AG08396 (cell line): Measurements from ENCODE around the gene EXD2.
"Not testable (repeated sequence)": the region's sequence is repeated elsewhere in the genome, so short reads cannot be mapped to it uniquely, and the experiment has no call there.

ENCODE experiments used
- DNase-seq: peaks from one replicate; pipeline ENCODE4 v3.0.0; 2012; ENCODE audit warnings: low spot score, mixed read lengths

Gene EXD2

DNA sequence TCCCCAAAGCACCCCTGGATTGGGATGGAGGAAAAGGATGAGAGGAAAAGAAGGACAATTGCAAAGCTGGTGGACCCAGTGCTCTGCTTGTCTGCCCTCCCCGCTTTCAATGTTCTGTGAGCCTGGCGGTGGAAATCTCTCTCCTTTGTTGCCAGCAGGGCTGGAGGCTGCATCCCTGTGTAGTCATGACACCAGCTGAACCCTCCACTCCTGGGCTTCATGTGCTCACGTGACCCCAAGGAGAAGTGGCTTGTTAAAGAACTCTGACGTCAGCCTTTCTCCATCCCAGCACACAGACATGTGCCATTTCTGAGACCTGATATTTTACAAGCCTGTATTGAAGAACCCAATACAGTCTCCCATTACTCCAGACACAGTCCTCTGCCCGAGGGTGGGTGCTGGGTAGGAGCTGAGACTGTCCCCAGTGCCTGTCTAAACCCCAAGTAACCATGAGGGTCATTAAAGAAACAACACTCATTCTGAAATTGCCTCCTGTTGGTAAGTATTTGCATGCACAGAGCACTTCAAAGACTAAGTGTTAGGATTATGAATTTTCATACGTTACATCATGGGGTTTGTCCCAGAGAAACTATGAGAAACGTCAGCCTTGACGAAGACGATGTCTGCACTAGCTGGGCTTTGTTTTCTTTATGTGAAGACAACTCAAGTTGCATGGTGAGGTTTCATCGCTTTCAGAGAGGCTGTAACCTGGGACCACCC is 90.3 kb downstream of the EXD2 start:
- DNase-seq, result no peak

DNA sequence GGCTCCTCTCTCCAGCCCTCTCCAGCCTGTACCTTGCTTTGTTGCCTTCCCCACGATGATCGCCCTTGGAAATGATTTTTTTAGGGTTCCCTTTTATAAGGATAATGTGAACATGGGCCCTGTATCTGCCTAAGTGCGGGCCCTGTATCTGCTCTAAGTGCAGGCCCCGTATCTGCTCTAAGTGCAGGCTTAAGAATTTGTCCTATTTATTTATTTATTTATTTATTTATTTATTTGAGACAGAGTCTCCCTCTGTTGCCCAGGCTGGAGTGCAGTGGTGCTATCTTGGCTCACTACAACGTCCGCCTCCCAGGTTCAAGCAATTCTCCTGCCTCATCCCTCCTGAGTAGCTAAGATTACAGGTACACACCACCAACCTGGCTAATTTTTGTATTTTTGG is 91.2 kb downstream of the EXD2 start:
- no peak for DNase-seq

DNA sequence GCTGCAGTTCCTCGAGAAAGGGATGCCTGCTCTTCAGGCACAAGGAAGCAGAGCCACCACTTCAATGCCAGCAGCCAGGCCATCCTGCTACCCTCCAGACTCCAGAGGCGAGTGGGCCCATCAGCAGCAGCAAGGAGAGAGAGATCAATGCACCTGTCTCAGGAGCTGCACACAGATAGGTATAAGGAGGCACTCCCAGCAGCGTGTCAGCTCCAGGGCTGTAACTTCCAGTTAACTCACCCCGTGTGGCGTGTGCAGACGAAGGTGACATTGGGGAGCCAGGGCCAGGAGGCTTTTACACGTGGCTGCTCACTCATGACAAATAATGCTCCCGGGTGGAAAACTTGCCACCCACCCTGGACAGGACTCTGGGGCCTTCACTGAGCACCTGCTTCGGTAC is 92.9 kb downstream of the EXD2 start:
- no peak for DNase-seq

DNA sequence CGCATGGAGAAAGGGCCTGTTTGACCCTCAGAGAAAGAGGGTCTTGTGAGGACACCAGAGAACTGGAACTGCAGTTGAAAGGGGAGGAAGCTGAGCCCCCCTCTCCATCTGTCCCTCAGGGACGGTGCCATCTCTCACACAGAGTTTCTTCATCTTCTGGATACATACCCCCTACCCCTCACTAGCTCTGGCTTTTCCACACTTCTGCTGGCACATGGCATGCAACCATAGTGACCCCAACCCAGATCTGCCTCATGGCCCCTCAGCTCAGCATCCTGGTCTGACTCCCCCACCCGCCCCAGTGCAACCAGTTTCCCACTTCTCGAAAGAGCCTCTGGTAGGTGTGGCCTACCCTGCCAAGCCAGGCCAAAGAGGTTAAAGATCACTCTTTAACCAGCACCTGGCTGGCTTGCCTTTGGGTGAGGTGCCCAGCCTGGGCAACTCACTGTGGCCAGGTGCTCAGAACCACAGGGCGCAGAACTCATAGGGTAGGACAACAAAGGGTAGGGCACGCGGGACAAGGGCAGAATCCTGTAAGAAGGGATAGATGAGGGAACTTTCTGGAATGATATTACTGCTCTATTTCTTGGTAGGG is 94.5 kb downstream of the EXD2 start:
- no peak for DNase-seq

DNA sequence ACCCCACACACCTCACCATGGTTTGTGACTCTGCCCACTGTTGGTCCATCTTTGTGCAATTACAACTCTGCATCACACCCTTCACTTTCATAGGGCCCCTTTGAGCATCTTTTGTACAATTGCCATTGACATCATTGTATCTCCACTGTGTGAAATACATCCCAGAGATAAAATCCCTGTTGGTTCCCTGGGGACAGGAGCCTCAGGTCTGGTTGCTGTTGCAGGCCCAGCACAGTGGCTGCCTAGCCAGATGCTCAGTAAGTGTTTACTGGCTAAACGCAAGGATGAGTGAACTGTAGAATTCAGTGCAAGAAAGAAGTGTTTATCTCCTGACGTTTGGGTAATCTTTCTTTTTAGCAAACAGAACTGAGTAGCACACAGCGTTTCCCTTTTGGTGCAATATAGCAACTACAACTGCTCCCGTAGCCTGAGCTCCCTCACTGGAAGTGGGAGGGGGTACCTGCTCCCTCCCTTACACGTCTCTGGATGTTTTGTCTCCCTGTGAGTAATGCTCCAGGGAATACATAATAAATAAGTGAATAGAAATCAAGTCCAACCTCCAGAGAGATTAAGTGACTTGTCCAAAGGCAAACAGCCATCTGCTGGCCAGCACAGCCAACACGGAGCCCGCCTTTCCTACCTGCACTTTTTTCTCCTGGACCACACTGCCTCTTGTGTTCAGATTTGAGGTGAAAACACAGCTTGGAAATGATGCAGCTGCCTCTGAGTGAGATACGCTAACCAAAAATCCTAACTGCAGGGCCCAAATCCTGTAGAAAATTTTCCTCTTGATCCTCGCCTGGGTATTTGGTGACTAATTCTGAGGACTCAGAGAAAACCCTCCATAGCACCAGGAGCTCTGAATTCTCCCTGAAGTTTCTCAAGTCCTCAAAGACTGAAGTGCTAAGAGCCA is 96.1 kb downstream of the EXD2 start:
- DNase-seq, result no peak

DNA sequence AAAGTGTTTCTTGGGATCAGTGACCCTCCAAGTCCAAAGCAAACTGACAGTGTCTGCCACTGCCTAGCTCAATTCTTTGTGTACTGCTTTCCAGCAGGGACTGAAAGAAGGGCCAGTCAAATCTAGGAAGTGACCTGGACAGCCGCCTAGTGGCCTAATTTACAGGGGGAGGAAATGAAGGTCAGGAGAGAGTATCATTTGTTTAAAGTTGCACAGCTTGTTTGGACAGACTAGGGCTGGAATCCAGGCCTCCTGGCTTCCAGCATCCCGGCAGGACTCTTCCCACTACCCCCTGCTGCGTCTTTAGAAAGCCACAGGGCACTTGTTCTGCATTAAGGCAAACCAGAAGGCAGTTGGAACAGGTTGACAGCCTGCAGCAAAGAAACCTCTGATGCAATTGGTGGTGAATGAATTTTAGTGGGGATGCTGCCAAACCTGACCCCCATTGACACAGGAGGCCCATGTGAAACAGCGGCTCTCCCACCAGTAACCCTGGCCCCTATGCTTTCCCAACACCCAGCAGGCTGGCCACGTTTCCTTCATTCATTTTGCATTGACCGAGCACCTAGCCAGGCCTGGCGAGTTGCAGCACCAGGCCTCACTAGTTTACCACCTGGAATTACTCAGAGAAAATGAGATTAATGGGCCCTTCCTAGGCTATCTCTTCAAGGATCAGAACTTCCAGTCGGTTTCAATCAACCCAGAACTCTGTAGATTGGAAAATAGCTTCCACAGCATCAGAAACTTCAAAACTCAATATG is 96.9 kb downstream of the EXD2 start:
- DNase-seq, result peak; percentile 34

DNA sequence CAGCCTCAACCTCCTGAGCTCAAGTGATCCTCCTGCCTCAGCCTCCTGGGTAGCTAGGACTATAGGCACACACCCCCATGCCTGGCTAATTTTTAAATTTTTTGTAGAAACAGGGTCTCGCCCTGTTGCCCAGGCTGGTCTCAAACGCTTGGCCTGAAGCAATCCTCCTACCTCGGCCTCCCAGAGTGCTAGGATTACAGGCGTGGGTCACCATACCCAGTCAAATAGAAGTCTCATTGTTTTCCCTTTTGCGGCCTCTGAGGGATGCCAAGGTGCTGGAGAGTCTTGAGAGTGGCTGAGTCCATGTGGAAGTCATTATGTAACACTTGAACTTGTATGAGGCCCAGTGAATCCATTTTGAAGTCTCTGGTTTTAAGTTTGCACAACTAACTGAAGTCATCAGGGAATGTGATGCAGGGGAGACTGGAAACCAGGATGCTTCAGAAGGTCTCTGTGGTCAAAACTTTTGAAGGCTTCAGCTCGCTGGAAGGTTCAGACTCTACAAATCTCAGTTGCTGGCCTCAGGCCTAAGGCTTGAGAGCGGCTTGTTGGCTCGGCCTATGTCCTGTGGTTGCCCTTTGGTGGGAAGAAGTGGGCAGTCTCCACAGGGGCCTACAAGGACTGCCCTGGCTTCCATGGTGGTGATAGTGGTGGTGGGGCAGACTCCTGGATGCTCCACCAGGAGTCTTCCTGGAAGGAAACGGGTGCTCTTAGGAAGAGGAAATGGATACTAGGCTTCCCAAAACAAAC is 97.8 kb downstream of the EXD2 start:
- DNase-seq, result no peak

DNA sequence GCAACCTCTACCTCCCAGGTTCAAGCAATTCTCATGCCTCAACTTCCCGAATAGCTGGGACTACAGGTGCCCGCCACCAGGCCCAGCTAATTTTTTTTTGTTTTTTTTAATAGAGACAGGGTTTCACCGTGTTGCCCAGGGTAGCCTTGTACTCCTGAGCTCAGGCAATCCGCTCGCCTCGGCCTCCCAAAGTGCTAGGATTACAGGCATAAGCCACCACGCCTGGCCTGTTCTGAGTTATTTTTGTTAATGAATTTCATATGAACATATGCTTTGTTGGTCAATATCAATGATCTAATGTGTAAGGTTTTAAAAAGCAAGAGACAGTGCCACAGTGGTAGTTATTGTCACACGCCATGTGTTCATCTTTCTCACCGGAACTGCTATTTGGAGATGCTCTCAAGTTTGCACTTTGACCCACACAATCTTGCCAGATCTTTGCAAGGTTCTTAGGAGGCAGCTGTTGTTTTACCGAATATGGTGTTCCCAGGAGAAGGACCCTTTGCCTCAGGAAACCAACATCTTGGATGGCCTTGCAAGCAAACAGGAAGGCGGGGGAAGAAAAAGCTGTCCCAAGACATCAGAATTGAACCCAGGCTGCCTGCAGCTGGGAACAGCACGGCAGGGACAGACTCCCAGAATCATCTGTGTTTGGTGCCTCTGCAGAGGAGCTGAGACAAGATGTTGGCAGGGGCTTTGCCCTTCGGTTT is 98.7 kb downstream of the EXD2 start:
- no peak for DNase-seq

DNA sequence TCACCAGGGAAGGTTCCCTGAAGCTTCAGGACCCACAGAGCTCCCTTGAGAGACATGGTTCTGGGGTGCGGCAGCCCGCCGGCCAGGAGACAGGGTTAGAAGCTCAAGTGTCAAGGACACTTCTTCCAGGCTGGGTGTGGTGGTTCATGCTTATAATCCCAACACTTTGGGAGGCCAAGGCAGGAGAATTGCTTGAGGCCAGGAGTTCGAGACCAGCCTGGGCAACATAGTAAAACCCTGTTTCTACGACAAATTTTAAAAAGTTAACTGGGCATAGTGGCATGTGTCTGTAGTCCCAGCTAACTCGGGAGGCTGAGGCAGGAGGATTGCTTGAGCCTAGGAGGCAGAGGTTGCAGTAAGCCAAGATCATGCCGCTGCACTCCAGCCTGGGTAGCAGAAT is 99.6 kb downstream of the EXD2 start:
- not testable (repeated sequence) for DNase-seq

DNA sequence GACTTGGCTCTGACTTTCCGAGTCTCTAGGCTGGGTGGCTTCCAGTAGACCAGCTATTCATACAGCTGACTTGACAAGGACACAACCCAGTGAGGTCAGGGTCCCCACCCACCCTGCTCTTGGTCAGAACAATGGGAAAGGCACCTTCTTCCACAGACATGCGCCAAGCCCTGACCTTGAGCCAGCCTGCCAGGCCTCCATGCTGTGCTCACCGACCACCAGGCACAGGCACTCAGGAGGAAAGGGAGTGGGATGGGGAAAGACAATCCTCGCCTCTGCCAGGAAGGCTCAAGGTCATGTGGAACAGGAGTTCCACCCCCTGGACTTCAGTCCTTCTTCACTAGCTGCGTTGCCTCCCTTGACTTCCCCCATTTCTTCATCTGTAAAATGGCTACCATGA is 100.1 kb downstream of the EXD2 start:
- DNase-seq, result no peak

DNA sequence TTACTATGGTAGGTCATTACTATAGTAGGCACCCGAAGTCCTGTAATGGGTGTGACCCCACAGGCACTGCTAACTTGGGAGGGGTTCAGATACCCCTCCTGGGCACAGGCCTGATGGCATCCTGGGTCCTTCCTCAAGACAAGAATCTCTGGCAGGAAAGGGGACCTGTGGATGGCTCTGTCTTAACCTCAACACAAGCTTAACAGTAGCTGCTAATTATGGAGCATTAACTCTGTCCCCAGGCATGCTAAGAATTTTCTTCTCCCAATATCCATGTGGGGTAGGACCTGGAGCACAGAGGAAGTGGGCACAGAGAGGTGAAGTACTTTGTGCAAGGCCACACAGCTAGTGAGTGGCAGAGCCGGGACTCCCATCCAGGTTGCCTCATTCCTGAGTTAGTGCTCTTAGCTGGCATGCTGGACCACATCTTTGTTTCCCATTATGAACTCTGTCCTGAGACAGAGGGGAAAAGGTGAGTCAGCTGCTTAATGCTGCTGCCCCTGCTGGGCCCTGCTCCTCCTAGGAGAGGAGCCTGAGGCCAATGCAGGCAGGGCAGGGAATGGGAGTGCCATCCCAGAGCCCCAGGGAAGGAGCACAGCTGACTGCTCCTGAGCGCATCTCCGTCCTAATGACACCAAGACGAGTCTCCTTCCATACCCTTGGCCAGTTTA is 100.7 kb downstream of the EXD2 start:
- DNase-seq, result no peak
